ENCODE data around the gene BCL2L11. TPM values are rescaled to one million over a fixed set of nuclear protein-coding genes. Genes with fewer than 3 reads are reported as not detected.

Gene BCL2L11
- total RNA-seq, 1 experiment from 2014 or later = 21.2 TPM

- Histone ChIP-seq H3T11ph (ENCODE audit: low read length) (no peak overlapping the region), H2BK15ac (ENCODE audit: low read depth, low read length) (no peak overlapping the region), H2BK12ac (ENCODE audit: insufficient read length, low read depth, low read length) (no peak overlapping the region), H3K79me2 (ENCODE audit: insufficient read depth, low read length) (no peaks in the 10 kb centered on the region; the same call in 1 of the 2 replicates), H2BK5ac (ENCODE audit: insufficient read length, low read length) (no peak overlapping the region), H4K8ac (replicated peaks; ENCODE audit: insufficient read length, low read depth, low read length) (no peak overlapping the region), H2BK120ac (ENCODE audit: low read depth, low read length, poor library complexity, severe bottlenecking) (no peak overlapping the region), H3K18ac (ENCODE audit: insufficient read length, low read depth, low read length) (no peak overlapping the region), H3K4ac (ENCODE audit: low read depth, low read length) (no peak overlapping the region), H4K20me1 (ENCODE audit: control insufficient read depth, insufficient read depth, insufficient read length) (no peaks in the 10 kb centered on the region), H4K5ac (ENCODE audit: insufficient read length, low read depth, low read length) (no peak overlapping the region), H3K27ac (ENCODE audit: insufficient read length, low read depth, low read length) (no peak overlapping the region), H4K91ac (ENCODE audit: insufficient read length, low read depth, low read length) (no peak overlapping the region), H2BK20ac (ENCODE audit: low read depth, low read length, poor library complexity, severe bottlenecking) (no peak overlapping the region), H3K79me1 (ENCODE audit: insufficient read depth, low read depth, low read length, poor library complexity, severe bottlenecking) (no peaks in the 10 kb centered on the region), H3K14ac (ENCODE audit: insufficient read depth, low read length) (no peak overlapping the region), H3K4me1 (ENCODE audit: insufficient read depth, low read length) (no peaks in the 10 kb centered on the region), H3K9ac (ENCODE audit: extremely low read depth, insufficient read length, low read length) (no peak overlapping the region), H3K9me3 (ENCODE audit: control insufficient read depth, low read depth, low read length) (no peaks in the 10 kb centered on the region), H3K4me2 (ENCODE audit: insufficient read depth, insufficient read length, low read length) (no peak overlapping the region), H3K23ac (ENCODE audit: insufficient read length, low read depth, low read length) (no peak overlapping the region), H3K27me3 (ENCODE audit: insufficient read depth, low read length) (no peaks in the 10 kb centered on the region), H3K23me2 (ENCODE audit: insufficient read length, low read depth, low read length, poor library complexity, severe bottlenecking) (no peaks in the 10 kb centered on the region), H3K56ac (ENCODE audit: insufficient read length, low read depth, low read length) (no peak overlapping the region), H2AK5ac (ENCODE audit: insufficient read length, low read length) (no peak overlapping the region), H2AFZ (ENCODE audit: low read length) (no peak overlapping the region)
- no CpG with 5 or more reads among the region's 4 CpGs for WGBS (ENCODE audit: extremely low coverage, insufficient read length, low lambda C conversion rate)
- TF ChIP-seq CTCF (conservative IDR thresholded peaks at IDR 0.05) = no peak
- no peak overlapping the region for H3K27ac Mint-ChIP-seq
- H3K4me1 Mint-ChIP-seq = peaks cover 7 to 10% of the 10 kb centered on the region in 2 experiments
- H3K9me3 Mint-ChIP-seq = no peaks in the 10 kb centered on the region
- peaks cover 24 to 68% (median 45%) of the 10 kb centered on the region in 3 experiments for H3K36me3 Mint-ChIP-seq (ENCODE audit: insufficient read depth in 1 of 3, low read depth in 3 of 3)
- no peak overlapping the region for H3K4me3 Mint-ChIP-seq
- no peak for DNase-seq
- H3K27me3 Mint-ChIP-seq (ENCODE audit: low read depth) = no peaks in the 10 kb centered on the region
Measured at GRCh38 chr2:111140815-111141214, 20.1 kb downstream of the BCL2L11 start.

Data from H9 (cell line).